HG03066 (cell line): Measurements from ENCODE around the gene PAK6.

Experiments
- ATAC-seq: cut with Tn5 transposase; IDR thresholded peaks from one replicate; pipeline ENCODE4 v1.9.1; 2021; ENCODE audit warnings: low read depth; ENCODE audit not compliant: unreplicated experiment

PAK6 gene

GRCh38 chr15:40306371-40306770 is 67.5 kb downstream of the PAK6 start:
- ATAC-seq: no peak

GRCh38 chr15:40306908-40307307 is 68.0 kb downstream of the PAK6 start:
- peak; percentile 10 for ATAC-seq

- peak; percentile 50 for ATAC-seq
These were observed 68.8 kb downstream of the PAK6 start, which contains the start of gene PLCB2 for GRCh38 chr15:40307421-40308211. TSS of gene PLCB2 (minus strand) at chr15:40307935. CDS start at chr15:40307672, 263 bp downstream.

GRCh38 chr15:40309344-40309862 is 70.5 kb downstream of the PAK6 start:
- ATAC-seq: no peak

- no peak for ATAC-seq
These were observed 71.4 kb downstream of the PAK6 start for GRCh38 chr15:40310001-40310959.

GRCh38 chr15:40310993-40311392 is 72.1 kb downstream of the PAK6 start:
- no peak for ATAC-seq

GRCh38 chr15:40312370-40313158 is 73.7 kb downstream of the PAK6 start:
- no peak for ATAC-seq

- ATAC-seq: no peak
These were observed 74.9 kb downstream of the PAK6 start for GRCh38 chr15:40313531-40314398.

- ATAC-seq: no peak
These were observed 75.9 kb downstream of the PAK6 start for GRCh38 chr15:40314723-40315276.

GRCh38 chr15:40316931-40317330 is 78.1 kb downstream of the PAK6 start:
- ATAC-seq: no peak

- ATAC-seq: no peak
These were observed 78.7 kb downstream of the PAK6 start for GRCh38 chr15:40317580-40317979.

- no peak for ATAC-seq
These were observed 81.5 kb downstream of the PAK6 start for GRCh38 chr15:40320409-40320808.

- ATAC-seq: no peak
These were observed 82.1 kb downstream of the PAK6 start for GRCh38 chr15:40320931-40321371.

- no peak for ATAC-seq
These were observed 83.8 kb downstream of the PAK6 start for GRCh38 chr15:40322531-40323238.

GRCh38 chr15:40323239-40323952 is 84.5 kb downstream of the PAK6 start, which contains the start of gene INAFM2:
TSS of gene INAFM2 (plus strand) at chr15:40323692. CDS start at chr15:40324056, 364 bp downstream.
- ATAC-seq: peak; percentile 78

GRCh38 chr15:40323953-40324937 is 85.4 kb downstream of the PAK6 start:
- ATAC-seq: peak; percentile 8
